GM12878 (cell line): ENCODE measurements around the gene LRRC73. TPM values are rescaled to one million over a fixed set of nuclear protein-coding genes. Genes with fewer than 3 reads are reported as not detected.
A peak's percentile ranks its signal among the peaks of the same experiment; 100 is the strongest.

Source experiments
- ATAC-seq: fragments of 200-7000 bp; cut with Tn5 transposase; 3 replicates; pipeline ENCODE4 v1.9.1; 2020; ENCODE audit warnings: mild to moderate bottlenecking, moderate library complexity
- BruUV-seq: library from RNA; stranded (reverse); fragments of 400-500 nt; replicated peaks from 2 replicates; lab custom pipeline; 2021; lab: Mats Ljungman, UMichigan
- CTCF ChIA-PET: fragments of 300-600 bp; sonication (Branson Sonifier 250); formaldehyde crosslinking; extraction: SDS; loops from one replicate; lab custom pipeline; 2021; ENCODE audit warnings: inconsistent platforms; lab: Yijun Ruan, JAX
- POLR2A ChIA-PET: fragments of 350-600 bp; formaldehyde crosslinking; extraction: SDS; loops from one replicate; lab custom pipeline; 2021; ENCODE audit warnings: inconsistent platforms; lab: Charles Lee
- RAD21 ChIA-PET: fragments of 300-600 bp; sonication (Branson Sonifier 250); formaldehyde crosslinking; loops from one replicate; lab custom pipeline; 2023; ENCODE audit warnings: antibody characterized with exemption; ENCODE audit not compliant: unreplicated experiment; lab: Charles Lee
- SMC1A ChIA-PET: fragments of 300-600 bp; sonication (Branson Sonifier 250); formaldehyde crosslinking; loops from one replicate; lab custom pipeline; 2023; ENCODE audit not compliant: unreplicated experiment, uncharacterized antibody; lab: Charles Lee
- DNase-seq: peaks from one replicate; pipeline ENCODE4 v3.0.0-alpha.2; 2011; ENCODE audit warnings: low read depth, low spot score
- FAIRE-seq: peaks from 3 replicates; lab custom pipeline; 2011; peaks lifted over from hg19 to GRCh38; lab: Jason Lieb, UNC
- H2AFZ ChIP-seq: 2 replicates; pipeline ENCODE4 v1.6.0; 2011; ENCODE audit warnings: low read depth, low read length, control low read depth; ENCODE audit not compliant: control insufficient read depth
- H3K27ac ChIP-seq: 2 replicates; pipeline ENCODE4 v1.5.1; 2011; ENCODE audit warnings: control low read depth; ENCODE audit not compliant: control insufficient read depth, insufficient read depth
- H3K27me3 ChIP-seq, 2 experiments: replicated peaks in 1 of 2; 2 replicates each; pipeline versions ENCODE4 v1.6.0 to v1.6.1; 2011; ENCODE audit warnings: low read length in 1 of 2; ENCODE audit not compliant: control insufficient read depth in 2 of 2, insufficient read depth in 2 of 2
- H3K36me3 ChIP-seq, 2 experiments: 2 replicates each; pipeline ENCODE4 v1.5.1; 2011; ENCODE audit warnings: low read length in 1 of 2; ENCODE audit not compliant: control insufficient read depth in 2 of 2, insufficient read depth in 2 of 2
- H3K4me1 ChIP-seq: 2 replicates; pipeline ENCODE4 v1.6.1; 2011; ENCODE audit warnings: mild to moderate bottlenecking, low read length, moderate library complexity, mixed read lengths; ENCODE audit not compliant: control insufficient read depth, insufficient read depth
- H3K4me2 ChIP-seq: 2 replicates; pipeline ENCODE4 v1.6.0; 2011; ENCODE audit warnings: control low read depth; ENCODE audit not compliant: control insufficient read depth, insufficient read depth
- H3K4me3 ChIP-seq: fragments of 200-600 bp; sonication (generic); 2 replicates; pipeline ENCODE4 v1.5.1; 2016
- H3K79me2 ChIP-seq: 2 replicates; pipeline ENCODE4 v1.6.0; 2011; ENCODE audit warnings: low read length; ENCODE audit not compliant: control insufficient read depth, insufficient read depth
- H3K9ac ChIP-seq: 2 replicates; pipeline ENCODE4 v1.8.0; 2011; ENCODE audit warnings: low read length, control low read depth, mixed read lengths; ENCODE audit not compliant: control insufficient read depth, insufficient read depth
- H3K9me3 ChIP-seq: replicated peaks from 3 replicates; pipeline ENCODE4 v1.5.1; 2011; ENCODE audit warnings: mild to moderate bottlenecking, low read length; ENCODE audit not compliant: control insufficient read depth, insufficient read depth
- H4K20me1 ChIP-seq: 2 replicates; pipeline ENCODE4 v1.6.0; 2011; ENCODE audit not compliant: control insufficient read depth, insufficient read depth
- ASH2L ChIP-seq: fragments of 300-600, 200-600 bp; sonication (generic); IDR thresholded peaks from 2 replicates; pipeline ENCODE4 v1.6.1; 2017; ENCODE audit warnings: low read depth, mild to moderate bottlenecking, borderline replicate concordance
- EGR1 ChIP-seq, 2 experiments: IDR thresholded peaks; 1 replicate in 1 of 2; 2 replicates in 1 of 2; pipeline ENCODE4 v1.6.1; 2011 to 2012; ENCODE audit warnings: low read depth in 2 of 2, low read length in 2 of 2, borderline replicate concordance in 1 of 2, mild to moderate bottlenecking in 1 of 2, moderate library complexity in 1 of 2
- GABPA ChIP-seq: IDR thresholded peaks from 2 replicates; pipeline ENCODE4 v1.6.1; 2014; ENCODE audit warnings: antibody characterized with exemption, low read depth, mild to moderate bottlenecking, inconsistent platforms
- HDAC2 ChIP-seq: fragments of 200-600 bp; sonication (generic); IDR thresholded peaks from 2 replicates; pipeline ENCODE4 v1.6.1; 2017
- HDGF ChIP-seq: fragments of 450-650 bp; IDR thresholded peaks from 2 replicates; pipeline ENCODE4 v1.6.1; 2016; ENCODE audit warnings: antibody characterized with exemption
- NR2F1 ChIP-seq: fragments of 450-650 bp; conservative IDR thresholded peaks from 2 replicates; pipeline ENCODE4 v1.6.1; 2017; ENCODE audit warnings: mild to moderate bottlenecking
- RBBP5 ChIP-seq: fragments of 200-600 bp; sonication (generic); conservative IDR thresholded peaks from 2 replicates; pipeline ENCODE4 v1.6.1; 2016
- RUNX3 ChIP-seq: IDR thresholded peaks from 2 replicates; pipeline ENCODE4 v1.6.1; 2012; ENCODE audit warnings: low read length, inconsistent platforms
- SP1 ChIP-seq: IDR thresholded peaks from one replicate; pipeline ENCODE4 v1.6.1; 2011; ENCODE audit warnings: low read depth, low read length
- YBX1 ChIP-seq: fragments of 450-650 bp; IDR thresholded peaks from 2 replicates; pipeline ENCODE4 v1.6.1; 2016; ENCODE audit warnings: antibody characterized with exemption
- ZNF24 ChIP-seq: fragments of 450-650 bp; IDR thresholded peaks from 2 replicates; pipeline ENCODE4 v1.6.1; 2017; ENCODE audit warnings: antibody characterized with exemption, mild to moderate bottlenecking
- WGBS: methylation state at CpG from one replicate; pipeline ENCODE4 v1.1.6; 2016; ENCODE audit warnings: low lambda C conversion rate; ENCODE audit not compliant: insufficient replicate concordance, insufficient coverage; ENCODE audit errors: missing lambda C conversion rate; 5-methylcytosine and 5-hydroxymethylcytosine counted together
- in situ Hi-C: fragments of 300-500 bp; cut with MboI; formaldehyde crosslinking; loops from 9 replicates; pipeline ENCODE4 v1.14.3; 2018; ENCODE audit warnings: mixed read lengths
- intact Hi-C: fragments of 100-400 bp; cut with micrococcal nuclease; formaldehyde crosslinking; loops from one replicate; pipeline ENCODE4 v1.14.2; 2022; ENCODE audit not compliant: unreplicated experiment
- polyA plus RNA-seq, 11 experiments: library from polyadenylated mRNA; depleted of rRNA in 4 of 11; unstranded in 6 of 11; stranded (reverse) in 5 of 11; fragments of >200 nt; fragmentation: Nextera tagmentation in 4 of 11; fragmentation: Illumina TruSeq in 1 of 11; extraction: Ambion mirVana in 4 of 11; extraction: Trizol in 1 of 11; gene quantifications; 1 replicate in 1 of 11; 2 replicates in 10 of 11; pipeline versions ENCODE4 v1.2.1 to v1.2.3, GENCODE V29; 2011 to 2016; ENCODE audit warnings: inconsistent platforms in 2 of 11, missing spikeins in 2 of 11, low read depth in 1 of 11
- total RNA-seq, 4 experiments: library from RNA; depleted of rRNA in 3 of 4; stranded (reverse); fragments of >200 nt in 3 of 4; fragmentation: Illumina TruSeq in 1 of 4; extraction: Trizol in 1 of 4; gene quantifications; 2 replicates each; pipeline versions ENCODE4 v1.2.1 to v1.2.3, GENCODE V29; 2013 to 2021
- TF ChIP-seq, protein P1 (sequence below): fragments of 450-650 bp; conservative IDR thresholded peaks from 2 replicates; pipeline ENCODE4 v1.6.1; 2017; ENCODE audit warnings: mild to moderate bottlenecking, moderate library complexity

LRRC73 gene
- total and polyA plus RNA-seq, 10 of the 15 experiments (the other 5 are each of a cell fraction or from before 2014, with no cell fraction given) = 0.13 TPM; not detected in 9

DNA sequence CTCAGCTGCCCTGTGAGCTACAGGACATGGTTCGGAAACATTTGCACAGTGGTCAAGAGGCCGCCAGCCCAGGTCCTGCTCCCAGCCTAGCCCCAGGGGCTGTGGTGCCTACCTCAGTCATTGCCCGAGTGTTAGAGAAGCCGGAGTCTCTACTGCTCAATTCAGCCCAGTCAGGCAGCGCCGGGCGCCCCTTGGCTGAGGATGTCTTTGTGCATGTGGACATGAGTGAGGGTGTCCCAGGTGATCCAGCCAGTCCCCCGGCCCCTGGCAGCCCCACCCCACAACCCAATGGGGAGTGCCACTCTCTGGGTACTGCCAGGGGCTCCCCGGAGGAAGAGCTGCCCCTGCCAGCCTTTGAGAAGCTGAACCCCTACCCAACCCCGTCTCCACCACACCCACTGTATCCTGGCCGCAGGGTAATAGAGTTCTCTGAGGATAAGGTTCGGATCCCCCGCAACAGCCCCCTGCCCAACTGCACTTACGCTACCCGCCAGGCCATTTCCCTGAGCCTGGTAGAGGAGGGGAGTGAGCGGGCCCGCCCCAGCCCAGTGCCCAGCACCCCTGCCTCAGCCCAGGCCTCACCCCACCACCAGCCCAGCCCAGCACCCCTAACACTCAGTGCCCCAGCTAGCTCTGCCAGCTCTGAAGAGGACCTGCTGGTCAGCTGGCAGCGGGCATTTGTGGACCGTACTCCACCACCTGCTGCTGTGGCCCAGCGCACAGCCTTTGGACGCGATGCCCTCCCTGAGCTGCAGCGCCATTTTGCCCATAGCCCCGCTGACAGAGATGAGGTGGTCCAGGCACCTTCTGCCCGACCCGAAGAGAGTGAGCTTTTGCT, 5.2 kb downstream of the LRRC73 start:
- DNase-seq (no peak), ATAC-seq (no peak), FAIRE-seq (no peak)
- TSS peak; percentile 54 for BruUV-seq
- H3K4me1 ChIP-seq = no peaks in the 10 kb centered on the region
- no peak overlapping the region for H2AFZ ChIP-seq
- in situ Hi-C loops (loop anchor here (5.0 kb wide), 1 partner anchor 248 kb away; no protein-coding TSS in a partner anchor), intact Hi-C loops (loop anchor here (5.0 kb wide), 1 partner anchor 123 kb away; no protein-coding TSS in a partner anchor)
- H3K9ac ChIP-seq = no peak overlapping the region
- CTCF ChIA-PET = interaction anchor here (1.1 to 6.8 kb wide), 22 partner anchors 10 to 286 kb away, joined by 3 to 70 read pairs (median 8); partner anchors contain the start of genes CRIP3 and DLK2
- peaks cover 0 to 2% of the 10 kb centered on the region in 2 experiments; a peak in 1 of 4 replicates for H3K27me3 ChIP-seq
- H3K4me2 ChIP-seq = no peak overlapping the region
- H3K27ac ChIP-seq = no peak overlapping the region
- no peaks in the 10 kb centered on the region for H3K79me2 ChIP-seq
- H3K9me3 ChIP-seq = no peaks in the 10 kb centered on the region
- WGBS = 95% methylated on average over 26 of the region's 26 CpGs
- H3K4me3 ChIP-seq = no peak overlapping the region
- SMC1A ChIA-PET = interaction anchor here (0.6 to 3.4 kb wide), 11 partner anchors 10 to 362 kb away, joined by 3 to 16 read pairs (median 4); partner anchors contain the start of genes POLR1C and YIPF3
- no peaks in the 10 kb centered on the region for H4K20me1 ChIP-seq
- H3K36me3 ChIP-seq = peaks cover 10 to 23% of the 10 kb centered on the region in 2 experiments; a peak in 3 of 4 replicates
- no peak for TF ChIP-seq SP1
- RAD21 ChIA-PET = interaction anchor here (1.4 to 3.3 kb wide), 6 partner anchors 9 to 241 kb away, joined by 4 to 44 read pairs (median 10); partner anchors contain the start of gene DLK2
- POLR2A ChIA-PET = no interaction called here

- H3K4me1 ChIP-seq = no peaks in the 10 kb centered on the region
- intact Hi-C loops (no loop called here), in situ Hi-C loops (no loop called here)
- no peaks in the 10 kb centered on the region for H3K9me3 ChIP-seq
- H3K79me2 ChIP-seq = no peaks in the 10 kb centered on the region
- H3K4me2 ChIP-seq = no peak overlapping the region
- FAIRE-seq (no peak), ATAC-seq (no peak), DNase-seq (no peak)
- no peaks in the 10 kb centered on the region for H4K20me1 ChIP-seq
- no peak overlapping the region for H3K9ac ChIP-seq
- POLR2A ChIA-PET = interaction anchor here (0.6 to 1.3 kb wide), 2 partner anchors 47 to 755 kb away, joined by 3 read pairs; no protein-coding TSS in a partner anchor
- SMC1A ChIA-PET = no interaction called here
- H3K27ac ChIP-seq = no peak overlapping the region
- H2AFZ ChIP-seq = no peak overlapping the region
- CTCF ChIA-PET = interaction anchor here (0.6 to 5.1 kb wide), 3 partner anchors 196 to 291 kb away, joined by 3 to 33 read pairs (median 3); no protein-coding TSS in a partner anchor
- RAD21 ChIA-PET = interaction anchor here (1.0 kb wide), 1 partner anchor 106 kb away, joined by 3 read pairs; no protein-coding TSS in a partner anchor
- H3K27me3 ChIP-seq = no peaks in the 10 kb centered on the region
- no TSS peak for BruUV-seq
- H3K4me3 ChIP-seq = no peak overlapping the region
- peaks cover 14 to 28% of the 10 kb centered on the region in 2 experiments; a peak in 3 of 4 replicates for H3K36me3 ChIP-seq
- 98% methylated on average over 8 of the region's 8 CpGs for WGBS
- TF ChIP-seq NR2F1 = no peak
- no peak for TF ChIP-seq GABPA
- TF ChIP-seq EGR1 (IDR thresholded peaks at IDR 0.05; ENCODE audit: borderline replicate concordance in 1 of 2, low read depth in 2 of 2, low read length in 2 of 2) = no peak
- TF ChIP-seq RBBP5 = no peak
- no peak for TF ChIP-seq YBX1
- TF ChIP-seq ZNF24 = no peak
- TF ChIP-seq HDGF = no peak
- no peak for TF ChIP-seq ASH2L
- TF ChIP-seq RUNX3 = no peak
- TF ChIP-seq, protein P1, sequence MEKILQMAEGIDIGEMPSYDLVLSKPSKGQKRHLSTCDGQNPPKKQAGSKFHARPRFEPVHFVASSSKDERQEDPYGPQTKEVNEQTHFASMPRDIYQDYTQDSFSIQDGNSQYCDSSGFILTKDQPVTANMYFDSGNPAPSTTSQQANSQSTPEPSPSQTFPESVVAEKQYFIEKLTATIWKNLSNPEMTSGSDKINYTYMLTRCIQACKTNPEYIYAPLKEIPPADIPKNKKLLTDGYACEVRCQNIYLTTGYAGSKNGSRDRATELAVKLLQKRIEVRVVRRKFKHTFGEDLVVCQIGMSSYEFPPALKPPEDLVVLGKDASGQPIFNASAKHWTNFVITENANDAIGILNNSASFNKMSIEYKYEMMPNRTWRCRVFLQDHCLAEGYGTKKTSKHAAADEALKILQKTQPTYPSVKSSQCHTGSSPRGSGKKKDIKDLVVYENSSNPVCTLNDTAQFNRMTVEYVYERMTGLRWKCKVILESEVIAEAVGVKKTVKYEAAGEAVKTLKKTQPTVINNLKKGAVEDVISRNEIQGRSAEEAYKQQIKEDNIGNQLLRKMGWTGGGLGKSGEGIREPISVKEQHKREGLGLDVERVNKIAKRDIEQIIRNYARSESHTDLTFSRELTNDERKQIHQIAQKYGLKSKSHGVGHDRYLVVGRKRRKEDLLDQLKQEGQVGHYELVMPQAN = no peak
- TF ChIP-seq HDAC2 = no peak
These were observed 6.7 kb downstream of the LRRC73 start for GRCh38 chr6:43503443-43503842.
